Kidney tubule cell (primary cell): ENCODE data around the gene BABAM2.
"Not testable (repeated sequence)": the region's sequence is repeated elsewhere in the genome, so short reads cannot be mapped to it uniquely, and the experiment has no call there.

ENCODE experiments used
- DNase-seq: peaks from one replicate; pipeline ENCODE4 v3.0.0-alpha.2; 2018; ENCODE audit warnings: low spot score

BABAM2 gene

GRCh38 chr2:27980242-27980641 is 89.7 kb downstream of the BABAM2 start:
- DNase-seq, result no peak

- no peak for DNase-seq
Observed at GRCh38 chr2:27984153-27984552, 93.6 kb downstream of the BABAM2 start.

- DNase-seq, result no peak
Observed at GRCh38 chr2:27988306-27988705, 97.8 kb downstream of the BABAM2 start.

- no peak for DNase-seq
Observed at GRCh38 chr2:27988718-27989117, 98.2 kb downstream of the BABAM2 start.

- peak; percentile 98 for DNase-seq
Observed at GRCh38 chr2:27989149-27989548, 98.6 kb downstream of the BABAM2 start.

GRCh38 chr2:27990030-27990590 is 99.6 kb downstream of the BABAM2 start:
- DNase-seq, result peak; percentile 90

- no peak for DNase-seq
Observed at GRCh38 chr2:27991146-27991545, 100.6 kb downstream of the BABAM2 start.

GRCh38 chr2:27992787-27993401 is 102.4 kb downstream of the BABAM2 start:
- peak; percentile 82 for DNase-seq

- DNase-seq, result no peak
Observed at GRCh38 chr2:27993402-27993787, 102.9 kb downstream of the BABAM2 start.

- no peak for DNase-seq
Observed at GRCh38 chr2:27993950-27994728, 103.6 kb downstream of the BABAM2 start.

- no peak for DNase-seq
Observed at GRCh38 chr2:27996156-27996922, 105.8 kb downstream of the BABAM2 start.

- DNase-seq, result no peak
Observed at GRCh38 chr2:28000287-28000686, 109.8 kb downstream of the BABAM2 start.

GRCh38 chr2:28002181-28002580 is 111.7 kb downstream of the BABAM2 start:
- no peak for DNase-seq

GRCh38 chr2:28004086-28004485 is 113.6 kb downstream of the BABAM2 start:
- peak; percentile 69 for DNase-seq

GRCh38 chr2:28009732-28010131 is 119.2 kb downstream of the BABAM2 start:
- peak; percentile 60 for DNase-seq

- no peak for DNase-seq
Observed at GRCh38 chr2:28011322-28011737, 120.8 kb downstream of the BABAM2 start.

- DNase-seq, result not testable (repeated sequence)
Observed at GRCh38 chr2:28018474-28018873, 127.9 kb downstream of the BABAM2 start.

GRCh38 chr2:28019521-28019920 is 129.0 kb downstream of the BABAM2 start:
- not testable (repeated sequence) for DNase-seq

- no peak for DNase-seq
Observed at GRCh38 chr2:28021898-28022297, 131.4 kb downstream of the BABAM2 start.

- no peak for DNase-seq
Observed at GRCh38 chr2:28025123-28025522, 134.6 kb downstream of the BABAM2 start.

GRCh38 chr2:28026230-28026629 is 135.7 kb downstream of the BABAM2 start:
- not testable (repeated sequence) for DNase-seq

- no peak for DNase-seq
Observed at GRCh38 chr2:28028025-28028424, 137.5 kb downstream of the BABAM2 start.

- DNase-seq, result no peak
Observed at GRCh38 chr2:28030600-28030999, 140.1 kb downstream of the BABAM2 start.
